Activated CD4-positive, alpha-beta T cell treated with anti-CD3 and anti-CD28 coated beads, Interleukin-2, amount 10 ng/mL, durations not matched to agents 24 days and 14 days (primary cell): ENCODE results near the gene CFAP206. TPM values are rescaled to one million over a fixed set of nuclear protein-coding genes. Genes with fewer than 3 reads are reported as not detected.

ENCODE experiments used
- total RNA-seq: library from RNA; stranded (reverse); gene quantifications from 2 replicates; pipeline ENCODE4 v1.2.3, GENCODE V29; 2022

Gene CFAP206
- total RNA-seq, 1 donor from 2014 or later = not detected

Other genes with a start within 250 kb of the CFAP206 start
- 8.1 and 10.5 TPM in 2 replicates for gene SMIM8, start 85.4 kb upstream of the CFAP206 start, total RNA-seq
- gene GJB7, start 78.7 kb upstream of the CFAP206 start, total RNA-seq = not detected in 2 replicates
- gene C6orf163, start 63.2 kb upstream of the CFAP206 start, total RNA-seq = 1.3 and 1.9 TPM in 2 replicates
- 8.8 and 9.1 TPM in 2 replicates for gene SLC35A1, start 65.0 kb downstream of the CFAP206 start, total RNA-seq
- gene RARS2, start 182.0 kb downstream of the CFAP206 start, total RNA-seq = 22.6 and 22.7 TPM in 2 replicates
- 35.5 and 38.6 TPM in 2 replicates for gene ORC3, start 182.2 kb downstream of the CFAP206 start, total RNA-seq